GM18861 (cell line): ENCODE results near the gene SHROOM3.

Experiments
- ATAC-seq: cut with Tn5 transposase; IDR thresholded peaks from one replicate; pipeline ENCODE4 v1.9.1; 2021; ENCODE audit not compliant: unreplicated experiment

SHROOM3 gene

GRCh38 chr4:76563454-76564122, 128.6 kb downstream of the SHROOM3 start:
- no peak for ATAC-seq

- no peak for ATAC-seq
Observed at GRCh38 chr4:76564123-76564915, 129.3 kb downstream of the SHROOM3 start.

GRCh38 chr4:76568262-76568661, 133.2 kb downstream of the SHROOM3 start:
- no peak for ATAC-seq

- no peak for ATAC-seq
Observed at GRCh38 chr4:76569225-76569624, 134.2 kb downstream of the SHROOM3 start.

GRCh38 chr4:76569706-76570105, 134.7 kb downstream of the SHROOM3 start:
- no peak for ATAC-seq

- ATAC-seq, result no peak
Observed at GRCh38 chr4:76570141-76570973, 135.3 kb downstream of the SHROOM3 start.

- ATAC-seq, result no peak
Observed at GRCh38 chr4:76571274-76571673, 136.2 kb downstream of the SHROOM3 start.

- no peak for ATAC-seq
Observed at GRCh38 chr4:76572224-76572623, 137.2 kb downstream of the SHROOM3 start.

GRCh38 chr4:76576824-76577223, 141.8 kb downstream of the SHROOM3 start:
- no peak for ATAC-seq

- ATAC-seq, result no peak
Observed at GRCh38 chr4:76578002-76578560, 143.1 kb downstream of the SHROOM3 start.

- no peak for ATAC-seq
Observed at GRCh38 chr4:76579596-76580375, 144.8 kb downstream of the SHROOM3 start.

- ATAC-seq, result no peak
Observed at GRCh38 chr4:76581077-76581962, 146.3 kb downstream of the SHROOM3 start.

- ATAC-seq, result no peak
Observed at GRCh38 chr4:76582074-76582816, 147.2 kb downstream of the SHROOM3 start.

- no peak for ATAC-seq
Observed at GRCh38 chr4:76582817-76583087, 147.7 kb downstream of the SHROOM3 start.

- no peak for ATAC-seq
Observed at GRCh38 chr4:76584241-76585152, 149.5 kb downstream of the SHROOM3 start.

- ATAC-seq, result no peak
Observed at GRCh38 chr4:76585272-76585671, 150.2 kb downstream of the SHROOM3 start.

GRCh38 chr4:76585897-76586360, 150.9 kb downstream of the SHROOM3 start:
- ATAC-seq, result no peak

GRCh38 chr4:76588274-76588673, 153.2 kb downstream of the SHROOM3 start:
- no peak for ATAC-seq
